Measurements from ENCODE around the gene WDR59.
A peak's percentile ranks its signal among the peaks of the same experiment; 100 is the strongest.
"Not testable (repeated sequence)": the region's sequence is repeated elsewhere in the genome, so short reads cannot be mapped to it uniquely, and the experiment has no call there.

Gene WDR59

DNA sequence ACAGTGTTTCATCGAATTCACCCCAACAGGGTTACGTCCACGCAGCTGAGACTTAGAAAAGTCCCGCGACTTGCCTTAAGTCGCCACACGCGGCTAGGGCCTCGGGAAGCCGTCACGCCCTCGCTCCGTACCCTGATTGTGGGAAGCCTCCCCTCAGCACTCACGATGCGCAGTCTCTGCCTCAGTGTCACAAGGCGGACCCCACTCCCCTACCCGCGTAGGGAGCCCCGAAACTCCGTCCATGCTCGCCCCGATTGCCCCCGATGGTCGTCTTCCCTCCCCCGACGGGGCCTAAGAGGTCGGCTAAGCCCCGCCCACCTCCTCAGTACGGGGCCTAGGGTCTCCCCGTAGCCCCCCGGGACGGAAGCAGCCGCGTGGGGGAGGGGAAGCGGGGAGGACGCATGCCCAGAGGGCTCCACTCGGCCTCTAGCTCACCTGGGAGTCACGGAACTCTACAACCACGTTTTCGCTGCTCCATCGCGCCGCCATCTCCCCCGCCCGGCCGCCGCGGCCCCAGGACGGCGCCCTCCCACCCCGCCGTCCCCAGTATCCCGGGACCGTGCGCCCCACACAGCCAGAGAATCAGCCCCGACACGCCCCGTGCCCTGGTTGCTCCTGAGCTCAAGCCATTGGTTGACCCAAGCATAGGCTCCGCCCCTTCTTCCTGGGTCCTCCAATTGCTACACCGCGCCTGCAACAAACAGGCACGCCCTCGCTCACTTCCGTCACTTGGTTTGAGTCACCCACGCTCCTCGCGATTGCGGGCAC is at the start of gene WDR59:
WDR59 (minus strand) TSS at position 595 of the 768 bp plus-strand sequence; CDS start at position 489, 106 bp downstream.
- DNase-seq (ENCODE audit: low read depth), result peak; percentile 99

GRCh38 chr16:75032655-75033054 is 47.7 kb upstream of the WDR59 start:
- no peak for DNase-seq (ENCODE audit: low read depth)

- no peak for DNase-seq (ENCODE audit: low read depth)
These were observed 44.9 kb upstream of the WDR59 start for GRCh38 chr16:75029854-75030253.

DNA sequence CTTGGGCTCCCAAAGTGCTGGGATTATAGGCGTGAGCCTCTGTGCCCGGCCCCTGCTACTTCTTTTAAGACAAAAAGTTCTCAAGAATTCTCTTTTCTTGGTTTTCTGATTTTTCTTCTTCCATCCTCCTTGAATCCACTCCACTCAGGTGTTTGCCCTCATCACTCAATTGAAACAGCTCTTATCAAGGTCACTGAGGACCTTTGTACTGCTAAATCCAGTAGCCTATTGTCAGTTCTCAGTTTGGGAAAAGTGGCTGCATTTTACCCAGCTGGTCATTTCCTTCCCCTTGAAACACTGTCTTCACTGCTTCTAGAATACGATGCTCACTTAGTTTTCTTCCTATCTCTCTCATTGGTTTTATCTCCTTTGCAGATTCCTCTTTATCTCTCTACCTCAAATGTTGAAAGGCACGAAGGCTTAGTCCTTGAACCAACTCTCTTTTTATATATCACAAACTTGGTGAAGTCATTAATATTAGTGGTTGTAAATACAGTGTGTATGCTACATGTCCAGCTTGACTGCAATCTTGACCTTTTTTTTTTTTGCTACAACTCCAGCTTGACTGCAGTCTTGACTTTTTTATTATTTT is 43.7 kb upstream of the WDR59 start:
- DNase-seq (ENCODE audit: low read depth), result no peak

DNA sequence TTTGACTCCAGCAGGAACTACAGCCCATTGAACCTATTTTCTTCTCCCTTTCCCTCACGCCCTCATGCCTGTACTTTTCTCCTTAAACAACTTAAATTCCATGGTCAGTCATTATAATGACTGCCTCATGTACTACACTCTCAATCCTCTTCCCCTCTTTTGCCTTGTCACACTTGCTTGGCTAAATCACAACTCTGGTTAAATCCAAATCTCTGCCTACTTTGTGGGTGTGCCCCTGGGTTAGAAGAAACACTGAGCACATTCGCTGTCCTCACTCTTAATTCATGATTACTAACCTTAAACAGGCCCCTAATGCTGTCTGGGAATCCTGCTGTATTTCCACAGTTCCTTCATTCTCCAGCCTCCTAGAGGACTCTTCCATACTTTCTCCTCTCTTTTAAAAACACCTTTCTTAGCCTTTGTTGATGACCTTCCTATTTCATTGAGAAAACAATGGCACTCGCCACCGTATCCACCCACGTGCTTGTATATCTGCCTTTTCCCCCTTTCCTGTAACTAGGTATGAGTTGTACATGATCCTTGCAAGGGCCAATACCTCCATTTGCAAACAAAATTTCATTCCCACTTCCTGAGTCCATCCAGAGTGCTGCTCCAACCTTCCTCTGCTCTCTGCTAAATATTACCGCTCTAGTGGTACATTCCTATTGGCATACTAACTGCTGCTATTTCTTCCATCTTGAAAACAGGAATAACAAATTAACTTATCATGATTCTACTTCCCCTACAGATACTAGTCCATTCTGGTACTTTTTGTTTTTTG is 42.8 kb upstream of the WDR59 start:
- no peak for DNase-seq (ENCODE audit: low read depth)

DNA sequence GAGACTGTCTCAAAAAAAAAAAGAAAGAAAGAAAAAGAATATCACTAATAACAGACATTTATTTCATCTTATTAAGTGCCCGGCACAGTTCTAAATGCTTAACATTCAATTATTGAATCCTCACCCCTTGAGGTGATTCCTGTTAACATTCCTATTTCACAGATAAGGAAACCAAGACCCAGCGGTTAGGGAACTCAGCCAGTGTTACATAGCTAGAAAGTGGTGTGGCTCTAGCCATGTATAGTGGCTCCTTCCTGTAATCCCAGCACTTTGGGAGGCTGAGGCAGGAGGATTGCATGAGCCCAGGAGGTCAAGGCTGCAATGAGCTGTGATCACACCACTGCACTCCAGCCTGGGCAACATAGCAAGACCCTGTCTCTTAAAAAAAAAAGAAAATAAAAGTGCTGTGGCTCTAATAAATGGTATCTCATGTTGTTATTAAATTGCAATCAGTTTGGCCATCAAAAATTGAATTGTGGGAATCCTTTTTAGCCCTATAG is 42.0 kb upstream of the WDR59 start:
- DNase-seq (ENCODE audit: low read depth), result no peak

- DNase-seq (ENCODE audit: low read depth), result peak; percentile 72
These were observed 41.4 kb upstream of the WDR59 start for GRCh38 chr16:75026239-75026891.

DNA sequence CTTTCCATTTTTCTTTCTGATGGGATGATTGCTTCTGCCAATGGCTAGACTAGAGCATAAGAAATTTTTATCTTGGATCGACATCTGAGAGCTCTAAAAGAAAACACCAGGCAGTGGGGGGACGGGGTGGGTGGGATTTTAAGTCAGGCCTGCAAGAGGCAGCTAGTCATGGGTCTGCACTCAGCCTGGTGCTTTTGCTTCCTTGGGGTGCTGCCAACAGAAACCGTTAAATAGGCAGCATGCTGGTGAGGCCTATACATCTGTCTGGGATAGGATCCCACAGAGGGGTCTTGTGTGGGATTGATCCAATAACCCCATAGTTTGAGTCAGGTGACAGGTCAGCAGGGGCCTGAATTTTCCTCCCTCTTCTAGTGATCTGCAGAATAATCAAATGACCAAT is 40.8 kb upstream of the WDR59 start:
- no peak for DNase-seq (ENCODE audit: low read depth)

DNA sequence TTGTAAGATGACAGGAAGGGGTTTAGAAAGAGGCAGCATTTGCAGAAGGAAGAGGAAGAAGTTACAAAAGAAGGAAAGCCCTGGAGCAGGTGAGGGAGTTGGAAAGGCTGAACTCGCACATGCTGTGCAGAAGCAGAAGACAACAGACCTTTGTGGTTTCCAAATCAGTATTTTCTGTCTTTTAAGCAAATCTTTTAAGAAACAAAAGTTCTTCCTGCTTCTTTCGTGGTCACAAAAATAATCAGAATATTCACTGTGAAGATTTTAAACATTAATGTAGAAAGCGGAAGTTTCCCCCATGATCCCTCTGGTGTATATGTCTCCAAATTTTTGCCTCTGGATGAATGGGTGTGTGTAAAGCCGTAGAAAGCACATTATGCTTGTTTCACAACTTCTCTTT is 39.7 kb upstream of the WDR59 start:
- no peak for DNase-seq (ENCODE audit: low read depth)

DNA sequence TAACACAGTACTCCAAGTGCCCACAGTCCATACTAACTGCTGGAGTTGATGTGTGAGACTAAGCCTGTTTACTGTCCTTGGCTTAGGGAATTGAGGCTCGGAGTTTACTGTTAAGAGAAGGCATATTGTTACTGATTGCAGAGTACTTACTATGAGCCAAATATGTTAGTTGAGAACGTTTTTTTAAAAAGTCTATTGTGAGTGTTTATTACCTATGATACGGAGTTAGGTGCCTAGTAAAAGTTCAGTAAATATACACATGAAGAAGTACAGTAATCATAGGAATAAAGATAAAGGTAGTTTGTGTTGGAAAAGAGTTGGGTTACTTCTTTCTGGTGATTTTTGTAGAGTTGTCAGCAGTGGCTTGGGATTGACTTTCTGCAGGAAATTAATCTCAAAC is 39.3 kb upstream of the WDR59 start:
- DNase-seq (ENCODE audit: low read depth), result no peak

DNA sequence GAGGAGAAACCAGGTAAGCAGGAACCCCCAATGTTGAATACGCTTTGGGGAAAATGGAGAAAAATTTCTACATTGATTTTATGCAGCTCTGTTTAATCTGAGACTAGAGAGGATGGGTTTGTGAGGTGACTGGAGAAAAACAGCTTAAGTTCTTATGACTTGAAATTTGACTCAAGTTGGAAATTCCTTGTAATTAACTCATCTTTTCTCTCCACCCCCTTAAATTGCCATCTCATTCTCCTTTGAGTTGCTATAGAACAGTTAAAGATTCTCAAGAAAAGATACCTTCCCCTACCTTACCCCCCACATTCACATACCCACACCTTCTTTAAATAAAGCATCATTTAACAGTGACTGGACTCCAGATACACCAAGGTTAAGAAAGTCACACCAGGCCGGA is 38.1 kb upstream of the WDR59 start:
- no peak for DNase-seq (ENCODE audit: low read depth)

GRCh38 chr16:75022567-75022966 is 37.6 kb upstream of the WDR59 start:
- no peak for DNase-seq (ENCODE audit: low read depth)

- no peak for DNase-seq (ENCODE audit: low read depth)
These were observed 36.5 kb upstream of the WDR59 start for GRCh38 chr16:75021410-75021809.

DNA sequence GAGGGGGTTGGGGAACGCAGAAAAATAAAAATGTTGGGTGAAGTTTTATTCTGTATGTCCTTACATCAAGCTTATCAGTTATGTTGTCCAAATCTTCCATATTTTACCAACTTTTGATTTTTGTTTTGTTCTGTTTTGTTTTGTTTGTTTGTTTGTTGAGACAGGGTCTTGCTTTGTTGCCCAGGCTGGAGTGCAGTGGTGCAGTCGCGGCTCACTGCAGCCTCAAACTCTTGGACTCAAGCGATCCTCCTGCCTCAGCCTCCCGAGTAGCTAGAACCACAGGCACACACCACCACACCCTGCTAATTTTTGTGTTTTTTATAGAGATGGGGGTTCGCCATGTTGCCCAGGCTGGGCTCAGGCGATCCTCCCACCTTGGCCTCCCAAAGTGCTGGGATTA is 34.7 kb upstream of the WDR59 start:
- DNase-seq (ENCODE audit: low read depth), result no peak

DNA sequence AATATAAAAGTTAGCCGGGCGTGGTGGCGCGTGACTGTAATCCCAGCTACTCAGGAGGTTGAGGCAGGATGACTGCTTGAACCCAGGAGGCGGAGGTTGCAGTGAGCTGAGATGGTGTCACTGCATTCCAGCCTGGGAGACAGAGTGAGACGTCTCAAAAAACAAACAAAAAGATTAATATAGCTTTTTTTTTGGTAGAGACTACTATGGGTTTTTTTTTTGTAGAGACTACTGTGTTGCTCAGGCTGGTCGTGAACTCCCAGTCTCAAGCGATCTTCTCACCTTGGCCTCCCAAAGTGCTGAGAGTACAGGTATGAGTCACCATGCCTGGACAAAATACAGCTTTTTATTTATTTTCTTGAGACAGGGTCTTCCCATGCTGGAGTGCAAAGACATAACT is 34.1 kb upstream of the WDR59 start:
- no peak for DNase-seq (ENCODE audit: low read depth)

- no peak for DNase-seq (ENCODE audit: low read depth)
These were observed 33.0 kb upstream of the WDR59 start for GRCh38 chr16:75017670-75018525.

DNA sequence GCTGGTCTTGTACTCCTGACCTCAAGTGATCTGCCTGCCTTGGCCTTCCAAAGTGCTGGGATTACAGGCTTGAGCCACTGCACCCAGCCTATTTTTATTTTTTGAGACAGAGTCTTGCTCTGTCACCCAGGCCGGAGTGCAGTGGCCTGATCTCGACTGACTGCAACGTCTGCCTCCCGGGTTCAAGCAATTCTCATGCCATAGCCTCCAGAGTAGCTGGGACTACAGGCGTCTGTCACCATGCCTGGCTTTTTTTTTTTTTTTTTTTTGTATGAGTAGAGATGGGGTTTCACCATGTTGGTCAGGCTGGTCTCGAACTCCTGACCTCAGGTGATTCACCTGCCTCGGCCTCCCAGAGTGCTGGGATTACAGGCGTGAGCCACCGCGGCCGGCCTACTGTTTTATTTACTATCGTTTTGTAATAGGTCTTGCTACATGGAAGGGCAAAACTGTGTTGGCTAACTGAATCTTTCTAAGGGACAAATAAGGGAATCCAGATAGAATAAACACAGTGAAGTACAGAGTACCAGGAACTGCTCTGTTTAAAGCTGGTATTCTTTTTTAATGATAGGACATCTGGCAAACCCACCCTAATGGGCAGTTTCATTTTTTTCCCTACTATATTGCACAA is 31.6 kb upstream of the WDR59 start:
- not testable (repeated sequence) for DNase-seq (ENCODE audit: low read depth)

GRCh38 chr16:75014318-75014717 is 29.4 kb upstream of the WDR59 start:
- no peak for DNase-seq (ENCODE audit: low read depth)

DNA sequence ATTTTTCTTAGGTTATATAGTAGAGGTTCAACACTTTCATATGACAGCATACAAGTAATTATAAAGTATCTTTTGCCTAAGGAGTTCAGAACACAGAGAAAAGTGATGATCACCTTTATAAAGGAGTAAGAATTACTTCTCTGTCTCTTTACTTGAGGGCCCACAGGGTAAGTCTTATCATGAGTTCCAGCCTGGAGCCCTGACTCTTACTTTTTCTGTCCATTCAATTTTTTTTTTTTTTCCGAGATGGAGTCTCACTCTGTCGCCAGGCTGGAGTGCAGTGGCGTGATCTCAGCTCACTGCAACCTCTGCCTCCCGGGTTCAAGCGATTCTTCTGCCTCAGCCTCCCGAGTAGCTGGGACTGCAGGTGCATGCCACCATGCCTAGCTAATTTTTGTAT is 28.2 kb upstream of the WDR59 start:
- DNase-seq (ENCODE audit: low read depth), result not testable (repeated sequence)

DNA sequence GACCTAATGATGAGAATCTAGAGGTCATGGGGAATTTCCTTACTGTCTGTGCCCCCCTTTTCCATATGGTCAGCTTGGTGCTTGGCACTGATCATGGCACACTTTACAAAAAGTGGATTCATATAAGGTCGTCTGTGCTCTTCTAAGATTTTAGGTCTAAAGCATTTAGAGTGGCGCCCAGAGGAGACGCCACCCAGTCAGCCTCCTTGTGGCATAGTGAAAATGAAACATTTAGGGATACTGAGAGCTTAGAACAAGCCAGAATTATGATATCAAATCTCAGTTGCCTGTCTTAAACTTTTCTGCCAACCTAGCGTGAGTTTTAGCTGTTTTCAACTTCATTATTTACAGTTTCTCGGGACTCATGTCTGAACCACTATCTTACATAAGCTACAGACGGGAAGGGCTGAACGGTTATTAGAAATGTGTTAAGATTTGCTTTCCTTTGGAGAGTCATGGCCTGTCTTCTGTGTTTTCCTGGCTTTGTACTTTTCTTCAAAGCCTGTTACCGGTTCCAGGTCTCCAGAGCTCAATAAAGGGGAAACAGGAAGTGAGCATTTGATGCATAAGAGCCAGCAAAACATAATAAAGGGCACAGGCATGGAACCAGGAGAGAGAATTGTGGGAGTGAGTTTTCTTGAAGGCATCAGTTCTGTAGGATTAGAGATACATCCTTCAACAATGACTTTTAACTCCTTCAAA is 27.6 kb upstream of the WDR59 start:
- no peak for DNase-seq (ENCODE audit: low read depth)

All from GM04504 (cell line).